ENCODE data around the gene ATP7A.
A peak's percentile ranks its signal among the peaks of the same experiment; 100 is the strongest.
"Not testable (repeated sequence)": the region's sequence is repeated elsewhere in the genome, so short reads cannot be mapped to it uniquely, and the experiment has no call there.

ATP7A gene

DNA sequence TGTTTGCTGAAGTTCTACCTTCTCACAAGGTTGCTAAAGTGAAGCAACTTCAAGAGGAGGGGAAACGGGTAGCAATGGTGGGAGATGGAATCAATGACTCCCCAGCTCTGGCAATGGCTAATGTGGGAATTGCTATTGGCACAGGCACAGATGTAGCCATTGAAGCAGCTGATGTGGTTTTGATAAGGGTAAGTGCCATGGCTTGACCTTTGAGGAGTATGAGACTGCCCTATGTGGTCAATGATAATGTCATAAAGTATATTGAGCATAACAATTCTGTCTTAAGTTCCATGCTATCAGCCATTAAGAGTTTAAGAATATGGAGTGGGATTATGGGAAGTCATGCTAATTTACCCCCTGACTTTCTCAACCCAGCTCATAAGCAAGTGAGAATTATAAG lies 132.1 kb downstream of the ATP7A start:
- DNase-seq, result no peak

DNA sequence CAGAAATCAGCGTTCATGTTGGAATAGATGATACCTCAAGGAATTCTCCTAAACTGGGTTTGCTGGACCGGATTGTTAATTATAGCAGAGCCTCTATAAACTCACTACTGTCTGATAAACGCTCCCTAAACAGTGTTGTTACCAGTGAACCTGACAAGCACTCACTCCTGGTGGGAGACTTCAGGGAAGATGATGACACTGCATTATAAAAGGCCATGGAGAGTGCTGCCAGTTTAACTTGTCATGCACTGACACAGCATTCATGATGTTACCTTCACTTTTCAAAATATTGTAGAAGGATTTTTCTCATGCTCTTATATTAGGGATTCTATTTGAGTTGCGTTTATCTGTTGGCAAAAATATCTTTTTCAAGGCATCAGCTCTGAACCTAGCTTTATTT lies 135.9 kb downstream of the ATP7A start:
- DNase-seq, result no peak

DNA sequence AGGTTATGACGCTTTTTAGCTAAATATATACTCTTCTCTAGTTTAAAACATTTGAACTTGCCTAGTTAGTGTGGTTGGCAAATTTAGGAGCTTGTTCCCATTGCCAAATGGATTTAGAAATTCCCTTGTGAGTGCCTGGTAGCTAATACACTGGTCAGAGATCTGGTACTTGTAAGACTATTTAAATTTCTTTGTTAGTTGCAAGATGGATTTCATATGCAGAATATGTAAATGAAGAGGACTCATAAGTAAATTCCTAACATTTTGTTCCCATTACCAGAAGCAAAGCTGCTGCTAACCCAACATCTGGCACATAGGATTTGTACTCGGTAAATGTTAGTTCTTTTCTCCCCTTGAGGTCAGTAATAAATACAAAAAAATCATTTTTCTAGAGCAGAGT lies 137.6 kb downstream of the ATP7A start:
- DNase-seq, result no peak

DNA sequence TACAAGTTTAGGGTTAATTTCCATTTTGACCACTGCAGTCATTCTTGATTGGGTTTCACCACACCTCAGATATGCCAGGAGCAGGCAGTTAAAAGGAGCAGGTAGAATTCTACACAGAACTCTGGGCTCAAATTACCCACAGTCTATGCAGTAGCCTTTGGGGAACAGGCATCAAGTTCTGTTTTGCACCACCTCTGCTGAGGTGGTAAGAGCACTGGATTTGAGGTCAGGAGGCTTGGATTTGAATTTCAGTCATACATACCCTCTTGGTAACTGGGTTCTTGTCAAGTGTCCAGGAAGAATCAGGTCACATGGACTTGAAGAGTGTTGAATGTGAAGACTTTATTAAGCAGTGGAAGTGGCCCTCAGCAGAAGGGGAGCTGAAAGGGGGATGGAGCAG lies 153.2 kb downstream of the ATP7A start:
- DNase-seq, result no peak

- DNase-seq, result no peak
Measured at GRCh38 chrX:78064152-78064551, 153.7 kb downstream of the ATP7A start.

GRCh38 chrX:78064698-78065601 lies 154.5 kb downstream of the ATP7A start:
- peak; percentile 81 for DNase-seq

- DNase-seq, result peak; percentile 9
Measured at GRCh38 chrX:78066110-78066509, 155.6 kb downstream of the ATP7A start.

DNA sequence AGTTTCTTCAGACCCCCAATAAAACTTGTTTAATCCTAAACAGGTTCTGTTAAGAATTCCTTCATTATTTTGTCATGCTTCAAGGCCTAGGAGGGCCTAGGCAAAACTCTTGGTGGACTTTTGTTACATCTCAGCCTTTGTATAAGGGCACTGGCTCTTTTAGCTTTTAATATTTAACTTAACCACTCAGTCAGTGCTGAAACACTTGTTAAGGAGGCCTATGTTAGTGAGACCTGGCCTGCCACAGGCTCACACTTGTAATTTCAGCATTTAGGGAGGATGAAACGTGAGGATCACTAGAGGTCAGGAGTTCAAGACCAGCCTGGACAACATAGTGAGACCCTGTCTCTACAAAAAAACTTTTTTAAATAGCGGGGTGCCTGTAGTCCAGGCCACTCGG lies 160.8 kb downstream of the ATP7A start:
- DNase-seq, result no peak

- not testable (repeated sequence) for DNase-seq
Measured at GRCh38 chrX:78073147-78074077, 162.9 kb downstream of the ATP7A start.

- DNase-seq, result no peak
Measured at GRCh38 chrX:78074088-78074487, 163.6 kb downstream of the ATP7A start.

DNA sequence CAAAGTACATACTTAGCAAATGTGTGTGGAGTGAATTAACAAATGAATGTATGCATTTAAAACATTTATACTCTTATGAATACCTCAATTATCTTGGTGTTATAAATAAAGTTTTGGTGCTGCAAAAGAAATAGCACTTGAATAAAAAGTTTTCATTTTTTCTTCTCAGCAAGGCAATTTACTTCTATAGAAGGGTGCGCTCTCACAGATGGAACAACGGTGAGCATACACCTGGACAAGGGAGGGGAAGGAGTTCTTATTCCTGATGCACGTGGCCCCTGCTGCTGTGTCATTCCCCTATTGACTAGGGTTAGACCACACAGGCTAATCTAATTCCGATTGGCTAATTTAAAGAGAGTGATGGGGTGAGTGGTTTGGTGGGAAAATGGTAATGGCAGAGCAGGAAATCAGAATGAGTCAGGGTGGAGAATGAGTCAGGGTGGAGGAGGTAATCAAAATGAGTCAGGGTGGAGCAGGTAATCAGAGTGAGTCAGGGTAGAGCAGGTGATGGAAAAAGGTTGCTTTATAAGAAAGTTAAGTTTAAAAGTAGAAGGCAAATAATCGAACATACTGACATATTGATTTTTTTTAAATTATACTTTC lies 165.4 kb downstream of the ATP7A start:
- DNase-seq, result peak; percentile 4

GRCh38 chrX:78081413-78081812 lies 170.9 kb downstream of the ATP7A start:
- DNase-seq, result not testable (repeated sequence)

- DNase-seq, result peak; percentile 40
Measured at GRCh38 chrX:78092296-78092695, 181.8 kb downstream of the ATP7A start.

DNA sequence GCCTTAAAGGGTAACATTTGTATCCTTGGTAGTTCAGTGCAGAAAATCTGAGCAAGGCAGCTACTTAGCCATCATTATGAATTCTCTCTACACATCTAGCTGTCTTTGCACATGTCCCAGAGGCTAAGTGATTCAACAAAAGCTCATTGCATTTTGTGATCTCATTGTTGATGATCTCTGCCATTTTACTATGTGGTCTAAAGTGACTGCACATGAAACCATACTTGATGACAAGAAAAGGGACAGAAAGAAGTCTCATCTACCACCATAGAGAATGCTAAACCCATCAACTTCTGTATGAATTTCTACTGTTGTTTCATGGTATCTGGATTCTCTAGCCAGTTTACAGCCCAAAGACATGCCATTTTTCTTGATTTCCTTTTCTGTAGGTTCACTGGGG lies 187.6 kb downstream of the ATP7A start:
- DNase-seq, result no peak
